DOHH2 (cell line): ENCODE results near the gene TGFBR2.

Experiments used
- H3F3A ChIP-seq: fragments of 200-600 bp; sonication (generic), shearing (Covaris generic); 2 replicates; pipeline ENCODE4 v1.6.0; 2016; ENCODE audit warnings: antibody characterized with exemption, mild to moderate bottlenecking; ENCODE audit not compliant: control insufficient read depth, insufficient read depth
- H3K27ac ChIP-seq: fragments of 200-600 bp; sonication (generic); 2 replicates; pipeline ENCODE4 v1.5.1; 2014; ENCODE audit warnings: low read depth, mild to moderate bottlenecking, low read length, moderate library complexity
- H3K27me3 ChIP-seq: fragments of 200-600 bp; sonication (generic); 2 replicates; pipeline ENCODE4 v1.6.1; 2014; ENCODE audit warnings: mild to moderate bottlenecking, low read length, mixed read lengths; ENCODE audit not compliant: control insufficient read depth
- H3K36me3 ChIP-seq: fragments of 200-600 bp; sonication (generic); 2 replicates; pipeline ENCODE4 v1.6.1; 2014; ENCODE audit warnings: mild to moderate bottlenecking, low read length, moderate library complexity, mixed read lengths; ENCODE audit not compliant: control insufficient read depth
- H3K4me1 ChIP-seq: fragments of 200-600 bp; sonication (generic); 2 replicates; pipeline ENCODE4 v1.6.1; 2014; ENCODE audit warnings: mild to moderate bottlenecking, low read length, mixed read lengths; ENCODE audit not compliant: control insufficient read depth
- H3K4me2 ChIP-seq: fragments of 200-600 bp; sonication (generic); 2 replicates; pipeline ENCODE4 v1.6.0; 2014; ENCODE audit warnings: mild to moderate bottlenecking, low read length, moderate library complexity
- H3K4me3 ChIP-seq: fragments of 200-600 bp; sonication (generic); 2 replicates; pipeline ENCODE4 v1.5.1; 2014; ENCODE audit warnings: mild to moderate bottlenecking, low read length, mixed read lengths
- H3K79me2 ChIP-seq: fragments of 200-600 bp; sonication (generic); 2 replicates; pipeline ENCODE4 v1.6.1; 2014; ENCODE audit warnings: mild to moderate bottlenecking, low read length, mixed read lengths; ENCODE audit not compliant: control insufficient read depth
- H3K9me2 ChIP-seq: fragments of 200-600 bp; sonication (generic); replicated peaks from 2 replicates; pipeline ENCODE4 v1.6.1; 2014; ENCODE audit warnings: mild to moderate bottlenecking, low read length, mixed read lengths; ENCODE audit not compliant: control insufficient read depth
- H3K9me3 ChIP-seq: fragments of 200-600 bp; sonication (generic); 2 replicates; pipeline ENCODE4 v1.6.1; 2014; ENCODE audit warnings: antibody characterized with exemption, low read length, mixed read lengths; ENCODE audit not compliant: control insufficient read depth, insufficient read depth
- H4K20me1 ChIP-seq: fragments of 200-600 bp; sonication (generic); 2 replicates; pipeline ENCODE4 v1.6.0; 2014; ENCODE audit warnings: low read depth, mild to moderate bottlenecking, antibody characterized with exemption, low read length, moderate library complexity; ENCODE audit not compliant: control insufficient read depth, insufficient read depth
- EZH2phosphoT487 ChIP-seq: fragments of 200-600 bp; sonication (generic); IDR thresholded peaks from 2 replicates; pipeline ENCODE4 v1.6.1; 2017; ENCODE audit warnings: borderline replicate concordance, mild to moderate bottlenecking, antibody characterized with exemption, low read length, moderate library complexity, mixed read lengths
- TF ChIP-seq, protein P1 (sequence below): fragments of 200-600 bp; sonication (generic); IDR thresholded peaks from one replicate; pipeline ENCODE4 v1.5.1; 2014; ENCODE audit warnings: antibody characterized with exemption, mild to moderate bottlenecking, low read depth, low read length; ENCODE audit not compliant: poor library complexity, severe bottlenecking

The TGFBR2 gene

DNA sequence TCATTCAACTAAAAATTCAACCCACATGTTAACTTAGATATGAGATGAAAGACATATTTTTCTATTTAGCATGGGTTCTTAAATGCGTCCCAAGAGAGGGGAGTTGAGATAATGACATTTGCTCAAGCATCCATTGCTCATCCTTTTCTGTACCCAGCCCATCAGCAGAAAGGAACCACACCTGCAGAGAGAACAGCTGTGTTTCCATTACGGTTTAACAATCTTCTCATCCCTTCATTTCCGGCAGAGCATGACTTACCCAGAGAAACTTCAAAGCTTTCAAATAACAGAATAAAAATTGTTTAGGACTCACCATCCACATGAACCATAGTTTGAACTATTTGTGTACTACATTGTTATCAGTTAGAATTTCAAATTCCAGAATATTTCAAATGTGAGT lies 113.1 kb downstream of the TGFBR2 start:
- Histone ChIP-seq H3K27ac (no peak overlapping the region), H3F3A (no peaks in the 10 kb centered on the region), H3K79me2 (no peaks in the 10 kb centered on the region), H3K9me2 (no peaks in the 10 kb centered on the region), H3K36me3 (no peaks in the 10 kb centered on the region), H3K4me1 (no peaks in the 10 kb centered on the region), H3K27me3 (no peaks in the 10 kb centered on the region), H3K4me2 (no peak overlapping the region), H3K4me3 (no peak overlapping the region), H4K20me1 (no peaks in the 10 kb centered on the region), H3K9me3 (no peaks in the 10 kb centered on the region)
- TF ChIP-seq, protein P1, sequence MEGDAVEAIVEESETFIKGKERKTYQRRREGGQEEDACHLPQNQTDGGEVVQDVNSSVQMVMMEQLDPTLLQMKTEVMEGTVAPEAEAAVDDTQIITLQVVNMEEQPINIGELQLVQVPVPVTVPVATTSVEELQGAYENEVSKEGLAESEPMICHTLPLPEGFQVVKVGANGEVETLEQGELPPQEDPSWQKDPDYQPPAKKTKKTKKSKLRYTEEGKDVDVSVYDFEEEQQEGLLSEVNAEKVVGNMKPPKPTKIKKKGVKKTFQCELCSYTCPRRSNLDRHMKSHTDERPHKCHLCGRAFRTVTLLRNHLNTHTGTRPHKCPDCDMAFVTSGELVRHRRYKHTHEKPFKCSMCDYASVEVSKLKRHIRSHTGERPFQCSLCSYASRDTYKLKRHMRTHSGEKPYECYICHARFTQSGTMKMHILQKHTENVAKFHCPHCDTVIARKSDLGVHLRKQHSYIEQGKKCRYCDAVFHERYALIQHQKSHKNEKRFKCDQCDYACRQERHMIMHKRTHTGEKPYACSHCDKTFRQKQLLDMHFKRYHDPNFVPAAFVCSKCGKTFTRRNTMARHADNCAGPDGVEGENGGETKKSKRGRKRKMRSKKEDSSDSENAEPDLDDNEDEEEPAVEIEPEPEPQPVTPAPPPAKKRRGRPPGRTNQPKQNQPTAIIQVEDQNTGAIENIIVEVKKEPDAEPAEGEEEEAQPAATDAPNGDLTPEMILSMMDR, result no peak
- no peak for TF ChIP-seq EZH2phosphoT487

- Histone ChIP-seq H3K4me2 (no peak overlapping the region), H4K20me1 (no peaks in the 10 kb centered on the region), H3K27me3 (no peaks in the 10 kb centered on the region), H3K79me2 (no peaks in the 10 kb centered on the region), H3K9me2 (no peaks in the 10 kb centered on the region), H3K9me3 (no peaks in the 10 kb centered on the region), H3K27ac (no peak overlapping the region), H3K4me1 (no peaks in the 10 kb centered on the region), H3K36me3 (no peaks in the 10 kb centered on the region), H3F3A (no peaks in the 10 kb centered on the region), H3K4me3 (no peak overlapping the region)
- TF ChIP-seq, protein P1, result no peak
- TF ChIP-seq EZH2phosphoT487, result no peak
Measured at GRCh38 chr3:30720586-30721313, 114.3 kb downstream of the TGFBR2 start.

GRCh38 chr3:30721314-30721634 lies 114.9 kb downstream of the TGFBR2 start:
- TF ChIP-seq, protein P1, result no peak
- no peak for TF ChIP-seq EZH2phosphoT487

GRCh38 chr3:30723211-30723610 lies 116.8 kb downstream of the TGFBR2 start:
- TF ChIP-seq, protein P1, result no peak
- no peak for TF ChIP-seq EZH2phosphoT487
- no peak overlapping the region for H3K4me2 ChIP-seq
- no peaks in the 10 kb centered on the region for H3K4me1 ChIP-seq
- H3K9me2 ChIP-seq, result no peaks in the 10 kb centered on the region
- H3K27me3 ChIP-seq, result no peaks in the 10 kb centered on the region
- H3F3A ChIP-seq, result no peaks in the 10 kb centered on the region
- H4K20me1 ChIP-seq, result no peaks in the 10 kb centered on the region
- no peaks in the 10 kb centered on the region for H3K36me3 ChIP-seq
- H3K79me2 ChIP-seq, result no peaks in the 10 kb centered on the region
- no peak overlapping the region for H3K4me3 ChIP-seq
- H3K27ac ChIP-seq, result no peak overlapping the region
- no peaks in the 10 kb centered on the region for H3K9me3 ChIP-seq

More at GRCh38 chr3:30721314-30721634, 114.9 kb downstream of the TGFBR2 start:
- Histone ChIP-seq H4K20me1 (no peaks in the 10 kb centered on the region), H3K4me3 (no peak overlapping the region), H3F3A (no peaks in the 10 kb centered on the region), H3K79me2 (no peaks in the 10 kb centered on the region), H3K27ac (no peak overlapping the region), H3K4me1 (no peaks in the 10 kb centered on the region), H3K9me2 (no peaks in the 10 kb centered on the region), H3K4me2 (no peak overlapping the region), H3K9me3 (no peaks in the 10 kb centered on the region), H3K27me3 (no peaks in the 10 kb centered on the region), H3K36me3 (no peaks in the 10 kb centered on the region)
